GM12878 (cell line): ENCODE data around the gene MRPS22. TPM values are rescaled to one million over a fixed set of nuclear protein-coding genes. Genes with fewer than 3 reads are reported as not detected.
A peak's percentile ranks its signal among the peaks of the same experiment; 100 is the strongest.

Experiments used
- ATF2 ChIP-seq: IDR thresholded peaks from 2 replicates; pipeline ENCODE4 v1.6.1; 2012; ENCODE audit warnings: low read length, inconsistent platforms
- BCLAF1 ChIP-seq: fragments of 450-650 bp; IDR thresholded peaks from 2 replicates; pipeline ENCODE4 v1.6.1; 2017; ENCODE audit warnings: antibody characterized with exemption, mild to moderate bottlenecking, moderate library complexity
- CEBPB ChIP-seq, 2 experiments: fragments of 150-350 bp in 1 of 2; IDR thresholded peaks; 2 replicates each; pipeline ENCODE4 v1.6.1; 2012 to 2014; ENCODE audit warnings: low read depth in 2 of 2, low read length in 2 of 2, borderline replicate concordance in 1 of 2, inconsistent platforms in 1 of 2
- CREM ChIP-seq: IDR thresholded peaks from 2 replicates; pipeline ENCODE4 v1.6.1; 2014; ENCODE audit warnings: antibody characterized with exemption, low read depth
- EGR1 ChIP-seq, 2 experiments: IDR thresholded peaks; 1 replicate in 1 of 2; 2 replicates in 1 of 2; pipeline ENCODE4 v1.6.1; 2011 to 2012; ENCODE audit warnings: low read depth in 2 of 2, low read length in 2 of 2, borderline replicate concordance in 1 of 2, mild to moderate bottlenecking in 1 of 2, moderate library complexity in 1 of 2
- HCFC1 ChIP-seq: fragments of 150-350 bp; IDR thresholded peaks from 2 replicates; pipeline ENCODE4 v1.6.1; 2014; ENCODE audit warnings: low read length
- IRF4 ChIP-seq: IDR thresholded peaks from 2 replicates; pipeline ENCODE4 v1.6.1; 2011; ENCODE audit warnings: low read depth, low read length
- IRF5 ChIP-seq: fragments of 450-650 bp; IDR thresholded peaks from 2 replicates; pipeline ENCODE4 v1.6.1; 2017; ENCODE audit warnings: borderline replicate concordance
- MAX ChIP-seq: IDR thresholded peaks from 2 replicates; pipeline ENCODE4 v1.6.1; 2012; ENCODE audit warnings: low read depth, low read length, improper control_type of control experiment
- MTA3 ChIP-seq: IDR thresholded peaks from 2 replicates; pipeline ENCODE4 v1.6.1; 2012; ENCODE audit warnings: low read length, inconsistent platforms, borderline replicate concordance
- MYC ChIP-seq: IDR thresholded peaks from 2 replicates; pipeline ENCODE4 v1.6.1; 2011; ENCODE audit warnings: mild to moderate bottlenecking, low read length, moderate library complexity, inconsistent platforms; ENCODE audit not compliant: insufficient read depth, insufficient replicate concordance, insufficient read length, severe bottlenecking
- NBN ChIP-seq: fragments of 450-650 bp; IDR thresholded peaks from 2 replicates; pipeline ENCODE4 v1.6.1; 2016
- PKNOX1 ChIP-seq: fragments of 450-650 bp; IDR thresholded peaks from 2 replicates; pipeline ENCODE4 v1.6.1; 2016; ENCODE audit warnings: mild to moderate bottlenecking
- YY1 ChIP-seq: IDR thresholded peaks from 2 replicates; pipeline ENCODE4 v1.6.1; 2011; ENCODE audit warnings: low read depth, mild to moderate bottlenecking, low read length
- ZBTB33 ChIP-seq: fragments of 450-650 bp; IDR thresholded peaks from 2 replicates; pipeline ENCODE4 v1.6.1; 2017; ENCODE audit warnings: mild to moderate bottlenecking
- ZNF592 ChIP-seq: fragments of 450-650 bp; IDR thresholded peaks from 2 replicates; pipeline ENCODE4 v1.6.1; 2017; ENCODE audit warnings: mild to moderate bottlenecking, moderate library complexity
- polyA plus RNA-seq, 11 experiments: library from polyadenylated mRNA; depleted of rRNA in 4 of 11; unstranded in 6 of 11; stranded (reverse) in 5 of 11; fragments of >200 nt; fragmentation: Nextera tagmentation in 4 of 11; fragmentation: Illumina TruSeq in 1 of 11; extraction: Ambion mirVana in 4 of 11; extraction: Trizol in 1 of 11; gene quantifications; 1 replicate in 1 of 11; 2 replicates in 10 of 11; pipeline versions ENCODE4 v1.2.1 to v1.2.3, GENCODE V29; 2011 to 2016; ENCODE audit warnings: inconsistent platforms in 2 of 11, missing spikeins in 2 of 11, low read depth in 1 of 11
- total RNA-seq, 4 experiments: library from RNA; depleted of rRNA in 3 of 4; stranded (reverse); fragments of >200 nt in 3 of 4; fragmentation: Illumina TruSeq in 1 of 4; extraction: Trizol in 1 of 4; gene quantifications; 2 replicates each; pipeline versions ENCODE4 v1.2.1 to v1.2.3, GENCODE V29; 2013 to 2021

The MRPS22 gene
- total and polyA plus RNA-seq, 10 of the 15 experiments (the other 5 are each of a cell fraction or from before 2014, with no cell fraction given): 44.3 to 146 (median 75.2) TPM

- no peak for TF ChIP-seq ZBTB33
- peak; percentile 66 for TF ChIP-seq CREM
- TF ChIP-seq NBN: no peak
- no peak for TF ChIP-seq BCLAF1
- TF ChIP-seq HCFC1: no peak
- TF ChIP-seq MAX: peak; percentile 62; the same call in 1 of the 2 replicates
- TF ChIP-seq PKNOX1: no peak
- TF ChIP-seq IRF4: 0 out of 2 replicates have a peak, but pooled peaks have one; percentile 19
- no peak for TF ChIP-seq ATF2
- TF ChIP-seq EGR1 (IDR thresholded peaks at IDR 0.05; ENCODE audit: borderline replicate concordance in 1 of 2, low read depth in 2 of 2, low read length in 2 of 2): 0 out of 3 replicates have a peak, but pooled peaks of 1 of the 2 experiments have one; percentile 32
- TF ChIP-seq YY1: peak; percentile 74; the same call in 1 of the 2 replicates
- no peak for TF ChIP-seq IRF5
- no peak for TF ChIP-seq CEBPB (IDR thresholded peaks at IDR 0.05; ENCODE audit: borderline replicate concordance in 1 of 2, low read depth in 2 of 2, low read length in 2 of 2)
- TF ChIP-seq MYC: no peak
- TF ChIP-seq ZNF592: 0 out of 2 replicates have a peak, but pooled peaks have one; percentile 74
- TF ChIP-seq MTA3: no peak
These were observed 14.4 kb upstream of the MRPS22 start (continued) for GRCh38 chr3:139329364-139329850.
